ENCODE data around the gene LRRC71.

DNA sequence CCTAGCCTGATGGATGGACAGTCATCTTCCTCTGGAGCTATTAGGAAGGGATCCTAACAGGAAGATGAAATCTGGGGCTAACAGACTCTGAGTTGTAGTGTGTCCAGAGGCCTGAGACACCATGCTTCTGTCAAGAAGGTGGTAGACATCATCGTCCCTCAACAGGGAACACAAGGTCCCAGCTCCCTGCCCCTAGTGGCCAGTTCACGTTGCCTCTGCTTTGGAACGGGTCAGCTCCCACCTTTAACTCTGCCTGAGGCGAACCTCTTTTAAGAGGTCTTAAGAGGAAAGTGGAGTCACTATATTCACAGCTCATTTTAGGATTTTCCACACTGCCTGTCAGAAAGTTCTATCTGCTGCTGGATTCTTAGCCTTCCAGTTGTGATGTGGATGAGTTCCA is 28.3 kb downstream of the LRRC71 start:
- TF ChIP-seq CTCF (IDR thresholded peaks at IDR 0.05): no peak
- no peak for TF ChIP-seq EZH2 (IDR thresholded peaks at IDR 0.05; ENCODE audit: borderline replicate concordance, insufficient read depth, low read depth, low read length, poor library complexity, severe bottlenecking)
